Right renal pelvis (tissue), 4 donors: Measurements from ENCODE around the gene KCNG2. TPM values are rescaled to one million over a fixed set of nuclear protein-coding genes. Genes with fewer than 3 reads are reported as not detected.

Source experiments
- DNase-seq, 4 donors: peaks; one replicate each; pipeline ENCODE4 v3.0.0-alpha.2; 2013; ENCODE audit warnings: low read depth in 4 of 4, low spot score in 3 of 4, missing footprints in 1 of 4
- polyA plus RNA-seq, 4 donors: library from polyadenylated mRNA; unstranded; fragments of 120-200 nt; gene quantifications; one replicate each; pipeline ENCODE4 v1.2.1, GENCODE V29; 2013; ENCODE audit not compliant: insufficient read length in 4 of 4

The KCNG2 gene
- polyA plus RNA-seq, 4 donors = 0.13 to 0.52 (median 0.15) TPM

DNA sequence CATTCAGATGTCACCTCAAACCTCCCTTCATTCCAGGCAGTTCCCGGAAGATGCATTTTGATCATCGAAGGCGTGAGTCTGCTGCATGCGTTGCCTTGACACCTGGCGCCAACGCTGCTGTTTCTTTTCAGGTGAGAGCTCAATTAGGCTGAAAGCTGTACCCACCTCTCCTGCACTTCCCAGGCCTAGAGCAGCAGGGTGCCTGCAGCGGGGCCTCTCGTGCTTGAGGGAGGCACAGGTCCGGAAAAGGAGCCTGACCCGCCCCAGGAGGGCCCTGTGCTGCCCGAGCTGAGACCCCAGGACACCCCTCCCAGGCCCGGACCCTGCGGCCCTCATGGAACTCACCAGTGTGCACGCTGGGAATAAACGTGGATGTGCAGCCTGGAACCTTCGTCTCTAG is 31.4 kb upstream of the KCNG2 start:
- no peak for DNase-seq

DNA sequence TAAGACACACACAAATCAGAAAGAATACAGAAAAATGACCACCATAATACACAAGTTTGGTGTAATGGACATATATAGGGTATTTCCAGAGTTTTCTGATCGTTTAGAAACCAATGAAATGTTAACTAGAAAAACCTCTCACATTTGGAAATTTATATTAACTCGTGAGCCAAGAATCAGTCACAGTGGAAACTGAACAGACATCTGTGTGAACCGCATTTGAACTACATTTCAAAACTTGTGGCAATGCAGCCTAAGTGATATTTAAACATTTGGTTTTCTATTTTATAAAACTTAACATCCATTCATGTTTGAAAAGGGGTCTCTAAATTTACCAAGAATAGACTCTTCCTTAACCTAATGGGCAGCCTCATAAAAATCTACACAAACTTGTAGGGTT is 29.0 kb upstream of the KCNG2 start:
- DNase-seq = no peak

DNA sequence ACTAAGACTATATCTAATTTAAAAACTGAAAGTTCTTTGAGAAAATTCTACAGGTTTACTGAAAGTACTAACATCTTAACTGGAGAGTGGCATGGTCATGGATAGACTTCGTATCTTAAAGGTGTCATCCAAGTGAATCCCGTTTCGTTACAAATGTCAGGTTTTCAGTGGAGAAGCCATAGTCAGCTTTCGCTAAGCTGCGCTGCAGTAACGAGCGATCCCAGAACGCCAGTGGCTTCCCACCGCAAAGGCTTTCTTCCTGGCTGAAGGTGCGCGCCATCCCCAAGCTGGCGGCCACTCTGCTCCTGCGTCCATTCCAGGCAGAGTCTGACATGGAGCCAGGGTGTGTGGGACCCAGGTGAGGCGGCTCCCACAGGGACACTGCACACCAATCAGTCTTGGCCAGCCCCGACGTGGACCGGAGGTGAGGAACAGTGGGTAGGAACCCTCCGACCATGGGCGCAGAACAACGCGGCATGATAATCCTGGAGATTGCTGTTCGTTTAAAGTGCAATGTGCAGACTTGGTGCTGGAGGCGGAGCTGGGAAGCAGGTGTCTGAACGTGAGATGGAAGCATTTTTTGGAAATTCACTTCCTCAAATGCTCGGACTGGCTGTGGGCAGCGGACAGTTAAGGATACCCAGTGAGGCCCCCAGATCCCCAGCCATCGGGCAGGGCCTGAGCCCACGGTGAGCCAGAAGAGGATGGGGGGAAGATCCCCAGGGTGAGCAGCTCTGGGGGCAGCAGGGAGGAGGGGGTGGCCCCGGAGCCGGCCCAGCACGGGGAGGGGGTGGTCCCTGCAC is 27.8 kb upstream of the KCNG2 start:
- no peak for DNase-seq

DNA sequence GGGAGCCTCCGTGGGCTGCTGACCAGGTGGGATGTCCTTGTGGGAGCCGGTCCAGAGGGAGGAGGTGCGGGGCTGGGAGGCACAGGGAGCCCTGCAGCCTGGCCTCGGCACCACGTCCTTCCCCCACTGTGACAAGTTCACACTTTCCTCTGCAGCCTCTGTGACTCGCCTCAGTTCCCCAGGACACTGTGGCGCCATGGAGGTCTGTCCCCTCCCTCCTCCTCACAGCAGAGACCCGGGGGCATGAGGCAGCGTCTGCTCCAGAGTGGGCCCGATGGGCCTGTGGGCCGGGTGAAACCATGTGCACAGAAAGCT is 27.3 kb upstream of the KCNG2 start:
- no peak for DNase-seq

DNA sequence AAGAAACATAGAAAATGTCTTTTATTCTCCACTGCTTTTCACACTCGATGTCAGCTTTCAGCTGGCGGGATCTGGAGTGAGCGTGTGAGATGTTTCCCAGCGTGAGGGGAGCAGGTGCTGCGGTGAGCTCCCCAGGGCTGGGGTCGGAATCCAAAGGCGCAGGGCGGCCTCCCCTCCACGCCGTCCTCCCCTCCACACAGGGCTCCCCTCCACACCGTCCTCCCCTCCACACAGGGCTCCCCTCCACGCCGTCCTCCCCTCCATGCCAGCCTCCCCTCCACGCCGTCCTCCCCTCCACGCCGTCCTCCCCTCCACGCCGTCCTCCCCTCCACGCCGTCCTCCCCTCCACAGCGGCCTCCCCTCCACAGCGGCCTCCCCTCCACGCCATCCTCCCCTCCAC is 26.9 kb upstream of the KCNG2 start:
- DNase-seq = no peak

DNA sequence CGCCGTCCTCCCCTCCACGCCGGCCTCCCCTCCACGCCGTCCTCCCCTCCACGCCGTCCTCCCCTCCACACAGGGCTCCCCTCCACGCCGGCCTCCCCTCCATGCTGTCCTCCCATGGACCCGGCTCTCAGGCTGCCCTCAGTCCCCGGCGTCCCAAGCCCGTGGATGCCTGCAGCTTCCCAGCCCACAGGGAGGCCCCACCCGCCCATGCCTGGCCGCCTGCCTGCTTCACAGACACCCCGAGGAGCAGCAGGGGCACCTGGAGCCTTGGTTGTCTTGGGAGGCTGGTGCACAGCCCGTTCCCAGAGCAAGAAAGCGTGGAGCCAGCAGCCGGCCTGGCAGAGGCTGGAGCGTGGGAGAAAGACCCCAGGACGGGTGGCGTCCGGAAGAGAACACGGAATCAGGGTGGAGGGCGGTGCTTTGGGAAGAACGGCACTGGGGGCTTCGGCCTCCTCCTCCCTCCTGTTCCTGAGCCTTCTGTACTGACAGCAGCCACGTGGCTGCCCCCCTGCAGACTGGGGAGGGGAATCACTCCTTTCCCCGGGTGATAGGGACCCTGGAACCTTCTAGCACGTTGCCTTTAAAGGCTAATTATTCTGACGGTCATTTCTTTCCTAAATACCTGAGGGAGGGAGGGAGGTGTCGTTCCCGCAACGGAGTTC is 26.2 kb upstream of the KCNG2 start:
- DNase-seq = no peak

DNA sequence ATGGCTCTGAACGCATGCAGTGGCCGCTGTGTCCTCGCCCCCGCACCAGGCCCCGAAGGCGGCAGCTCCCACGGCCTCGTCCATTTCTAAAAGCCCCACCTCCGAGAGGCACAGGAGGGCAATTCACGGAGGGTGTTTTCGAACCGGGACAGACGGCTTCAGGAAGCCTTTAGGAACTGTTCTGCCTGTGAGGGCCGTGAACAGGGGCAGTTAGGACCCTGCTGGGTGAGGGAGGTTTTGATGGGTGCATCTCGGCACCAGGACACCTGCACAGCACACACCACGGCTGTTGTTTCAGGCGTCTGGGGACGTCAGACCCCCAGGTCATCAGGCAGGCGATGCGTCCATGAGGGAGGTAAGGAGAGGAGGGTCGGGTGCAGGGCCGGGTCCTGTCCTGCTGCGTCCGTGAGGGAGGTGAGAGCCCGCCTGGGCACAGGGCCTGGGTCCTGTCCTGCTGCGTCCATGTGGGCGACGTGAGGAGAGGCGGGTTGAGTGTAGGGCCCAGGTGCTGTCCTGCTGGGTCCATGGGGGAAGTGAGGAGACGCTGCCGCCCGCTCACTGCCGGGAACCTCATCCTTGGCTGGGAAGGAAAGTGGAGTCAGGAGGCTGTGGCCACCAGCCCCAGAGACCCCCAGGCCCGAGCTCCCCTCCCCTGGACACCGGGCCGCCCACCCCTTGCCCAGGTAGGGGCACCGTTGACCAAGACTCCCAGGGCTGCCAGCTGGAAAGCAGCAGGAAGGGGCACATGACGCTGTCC is 25.5 kb upstream of the KCNG2 start:
- DNase-seq = no peak

DNA sequence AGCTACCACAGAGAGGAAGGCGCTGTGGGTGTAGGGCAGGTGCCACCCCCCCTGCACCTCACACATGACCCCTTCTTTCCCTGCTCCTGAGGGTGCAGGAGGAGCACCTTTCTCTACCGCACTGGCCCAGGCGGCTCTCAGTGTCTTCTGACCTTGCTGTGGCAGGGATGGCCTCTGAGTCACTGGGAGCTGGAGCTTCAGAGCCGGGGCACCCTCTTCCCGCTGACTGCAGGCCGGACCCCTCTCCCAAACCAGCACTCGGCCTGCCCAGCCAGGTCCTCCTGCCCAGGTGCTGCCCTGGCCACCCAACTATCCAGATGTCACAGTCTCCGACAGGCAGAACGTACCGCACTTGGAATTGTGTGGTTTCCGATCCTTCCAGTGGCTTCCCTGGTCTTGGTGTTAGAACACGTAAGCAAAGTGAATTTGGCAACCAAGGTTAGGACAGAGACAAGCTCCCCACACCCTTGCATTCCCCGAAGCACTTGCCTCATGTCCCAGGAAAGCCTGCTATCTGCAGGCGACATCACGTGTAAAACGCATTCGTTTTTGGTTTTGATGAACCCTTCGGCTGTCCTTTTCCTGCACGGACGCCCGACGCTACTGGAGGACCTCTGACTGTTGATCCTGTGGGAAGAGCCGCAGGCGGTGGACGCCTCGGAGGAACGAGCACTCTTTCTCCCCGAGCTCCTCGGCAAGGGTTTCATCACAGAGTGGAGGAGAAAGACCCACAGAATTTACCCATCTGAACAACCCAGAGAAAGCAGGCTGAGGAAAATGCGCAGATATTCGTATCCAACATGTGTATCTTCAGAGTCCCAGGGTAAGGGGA is 24.7 kb upstream of the KCNG2 start:
- no peak for DNase-seq

DNA sequence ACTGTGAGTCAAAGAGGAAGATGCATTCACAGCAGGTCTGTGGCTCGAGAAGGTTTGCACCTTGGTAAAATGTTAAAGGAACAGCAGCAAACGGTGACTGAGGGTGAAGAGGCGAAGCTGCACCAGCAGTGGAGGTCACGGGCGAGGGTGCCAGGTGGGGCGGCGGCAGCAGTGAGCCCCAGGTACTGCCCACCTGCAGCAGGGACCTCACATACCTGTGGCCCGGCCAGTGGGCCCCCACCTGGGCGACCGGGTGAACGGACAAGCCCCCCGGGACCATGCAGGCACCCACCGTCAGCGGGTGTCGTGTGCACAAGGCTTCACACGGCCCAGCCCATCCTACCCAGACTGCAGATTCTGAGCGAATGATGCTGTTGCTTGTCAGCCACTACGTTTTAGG is 23.6 kb upstream of the KCNG2 start:
- DNase-seq = no peak

DNA sequence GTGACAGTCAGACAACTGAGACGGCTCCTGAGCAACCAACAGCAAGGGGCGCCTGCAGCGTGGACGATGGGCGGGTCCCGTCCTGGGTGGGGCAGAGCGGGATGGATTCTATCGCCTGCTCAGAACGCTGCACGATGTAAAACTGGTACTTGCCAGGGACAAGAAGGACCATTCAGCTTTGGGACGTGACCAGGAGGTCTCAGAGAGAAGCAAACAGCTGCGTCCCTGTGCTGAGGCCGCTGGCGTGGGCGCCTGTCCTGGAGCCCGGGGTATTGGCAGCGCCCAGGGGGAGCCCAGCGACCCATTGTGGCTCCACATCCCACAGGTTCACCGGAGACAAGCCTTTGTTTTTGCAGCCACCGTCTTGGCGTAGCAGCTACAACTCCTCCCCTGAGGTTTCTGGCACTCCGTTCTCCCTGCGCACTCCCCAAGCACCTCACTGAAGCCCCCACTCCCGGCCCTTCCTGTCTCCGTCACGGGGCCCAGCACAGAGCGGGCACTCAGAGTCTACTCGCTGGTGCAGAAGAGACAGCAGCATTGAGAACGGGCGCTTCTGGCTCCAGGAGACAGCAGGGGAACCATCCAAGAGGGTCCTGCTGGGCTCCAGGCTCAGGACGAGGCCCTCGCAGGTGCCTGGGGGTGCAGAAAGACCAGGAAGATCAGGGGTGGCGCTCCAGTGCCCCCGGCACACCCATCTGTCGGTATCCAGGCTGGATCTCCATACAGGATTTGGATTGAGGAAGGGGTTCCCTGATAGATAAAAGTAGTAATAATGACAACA is 22.1 kb upstream of the KCNG2 start:
- no peak for DNase-seq

DNA sequence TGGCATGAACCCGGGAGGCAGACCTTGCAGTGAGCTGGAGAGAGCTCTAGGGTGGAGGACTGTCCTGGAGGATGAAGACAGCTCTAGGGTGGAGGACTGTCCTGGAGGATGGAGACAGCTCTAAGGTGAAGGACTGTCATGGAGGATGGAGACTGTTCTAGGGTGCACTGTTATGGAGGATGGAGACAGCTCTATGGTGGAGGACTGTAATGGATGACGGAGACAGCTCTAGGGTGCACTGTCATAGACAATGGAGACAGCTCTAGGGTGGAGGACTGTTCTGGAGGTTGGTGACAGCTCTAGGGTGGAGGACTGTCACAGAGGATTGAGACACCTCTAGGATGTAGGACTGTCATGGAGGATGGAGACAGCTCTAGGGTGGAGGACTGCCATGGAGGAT is 21.1 kb upstream of the KCNG2 start:
- DNase-seq = no peak

DNA sequence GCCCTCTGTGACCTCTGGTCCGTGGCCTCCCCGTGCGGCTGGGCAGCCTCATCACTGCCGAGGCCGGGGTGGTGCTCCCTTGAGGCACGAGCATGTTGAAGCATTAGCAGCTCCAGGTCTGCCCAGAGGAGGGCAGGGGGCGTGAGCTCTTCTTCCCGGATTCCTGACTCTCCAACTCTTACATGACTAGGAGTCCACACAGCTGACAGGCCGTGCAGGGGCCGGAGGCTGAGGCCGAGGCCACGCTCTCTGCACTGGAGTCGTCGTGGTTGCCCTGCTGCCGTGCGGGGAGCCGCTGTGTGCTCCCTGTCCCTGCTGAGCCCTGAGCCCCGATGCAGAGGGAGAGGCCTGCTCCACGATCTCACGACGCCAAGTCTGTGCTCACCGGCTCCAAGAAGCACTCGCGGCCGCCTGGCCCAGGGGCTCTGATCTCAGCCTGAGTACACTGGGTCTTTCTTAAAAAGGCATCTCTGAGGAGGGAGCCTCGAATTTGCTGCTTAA is 19.4 kb upstream of the KCNG2 start:
- no peak for DNase-seq

DNA sequence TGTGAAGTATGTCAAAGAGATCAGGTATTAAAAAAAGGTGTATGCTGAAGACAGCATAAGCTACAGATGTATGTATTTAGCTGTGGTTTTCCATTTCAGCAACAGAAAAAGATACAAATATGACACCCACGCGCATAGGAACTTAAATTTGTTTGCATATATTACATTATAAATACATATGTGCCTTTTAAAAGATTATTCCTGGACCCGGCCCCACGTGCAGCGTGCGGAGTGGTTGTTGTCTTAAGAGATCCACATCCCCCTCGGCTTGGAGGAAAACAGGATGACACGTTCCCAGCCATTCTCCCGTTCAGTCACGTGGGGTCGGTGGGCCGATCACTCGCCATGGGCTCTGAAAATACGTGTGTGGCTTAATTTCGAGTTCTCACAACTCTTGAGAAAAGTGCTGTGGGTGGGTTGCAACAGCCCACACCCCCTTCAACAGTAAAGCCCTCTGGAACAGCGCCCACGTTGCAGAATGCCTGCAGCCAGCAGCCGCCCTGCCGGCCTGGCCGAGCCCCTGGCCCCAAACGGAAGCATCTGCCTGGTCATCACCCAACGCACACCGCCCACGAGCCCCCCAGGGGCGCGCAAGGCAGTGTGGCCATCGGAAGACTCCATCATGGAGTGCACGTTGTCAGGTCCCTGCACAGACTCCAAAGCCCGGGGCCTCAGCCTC is 18.6 kb upstream of the KCNG2 start:
- no peak for DNase-seq

DNA sequence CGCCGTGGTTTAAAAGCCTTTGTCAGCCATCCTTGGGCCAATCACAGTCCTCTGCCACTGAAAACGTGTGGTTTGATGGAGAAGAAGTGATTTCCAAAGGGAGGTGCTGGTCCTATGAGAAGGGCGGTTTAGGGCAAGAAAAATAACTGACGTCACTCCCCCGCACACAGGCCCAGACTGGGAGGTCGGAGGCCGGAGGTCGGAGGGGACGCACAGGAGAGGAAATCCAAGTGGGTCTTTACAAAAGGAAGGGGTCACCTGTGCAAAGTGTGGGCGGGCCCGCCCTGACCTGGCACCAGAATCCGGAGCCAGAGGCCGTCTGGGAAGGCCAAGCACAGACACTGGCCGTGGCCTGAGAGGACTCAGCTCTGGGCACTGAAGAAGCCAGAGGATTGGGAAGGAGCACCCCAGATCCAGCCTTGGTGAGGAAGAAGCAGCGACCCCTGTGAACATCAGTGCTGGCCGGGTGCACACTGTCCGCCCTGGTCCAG is 18.0 kb upstream of the KCNG2 start:
- DNase-seq = no peak

DNA sequence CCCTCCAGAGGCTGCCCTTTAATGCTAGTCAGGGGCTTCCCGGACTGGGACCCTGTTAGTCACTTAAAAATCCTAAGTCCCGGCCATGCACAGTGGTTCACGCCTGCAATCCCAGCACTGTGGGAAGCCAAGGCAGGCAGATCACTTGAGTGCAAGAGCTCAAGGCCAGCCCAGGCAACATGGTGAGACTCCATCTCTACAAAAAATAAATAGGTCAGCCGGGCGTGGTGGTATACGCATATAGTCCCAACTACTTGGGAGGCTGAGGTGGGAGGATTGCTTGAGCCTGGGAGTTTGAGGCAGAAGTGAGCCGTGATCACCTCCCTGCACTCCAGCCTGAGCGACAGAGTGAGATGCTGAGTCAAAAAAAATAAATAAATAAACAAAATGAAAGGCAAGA is 17.2 kb upstream of the KCNG2 start:
- DNase-seq = no peak

DNA sequence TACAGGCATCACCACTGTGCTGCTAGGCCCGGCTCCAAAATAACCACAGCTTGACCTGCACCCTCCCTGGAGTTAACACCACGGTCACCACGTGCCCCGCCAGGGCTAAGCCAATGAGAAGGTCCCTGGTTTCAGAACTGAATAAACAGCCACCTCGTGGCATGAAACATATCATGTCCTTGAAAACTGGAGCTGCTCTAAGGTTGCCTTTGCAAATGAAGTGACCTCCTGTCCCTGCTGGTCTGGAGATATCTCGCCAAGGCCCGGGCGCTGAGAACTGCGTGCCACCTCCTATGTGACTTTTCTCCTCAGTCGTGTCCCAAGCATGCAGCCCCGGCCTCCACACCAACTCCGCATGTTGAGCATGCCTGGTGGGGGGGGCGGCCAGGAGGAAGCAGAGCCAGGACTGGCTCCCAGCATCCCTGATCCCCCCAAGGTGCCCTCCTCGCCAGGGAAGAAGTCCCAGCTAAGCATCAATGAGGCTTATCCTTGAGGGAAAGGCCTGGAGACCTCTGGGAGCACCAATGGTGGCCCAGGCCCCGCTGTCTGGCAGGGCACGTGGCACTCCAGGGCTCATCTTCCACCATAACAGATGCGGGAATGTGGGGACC is 16.3 kb upstream of the KCNG2 start:
- no peak for DNase-seq

DNA sequence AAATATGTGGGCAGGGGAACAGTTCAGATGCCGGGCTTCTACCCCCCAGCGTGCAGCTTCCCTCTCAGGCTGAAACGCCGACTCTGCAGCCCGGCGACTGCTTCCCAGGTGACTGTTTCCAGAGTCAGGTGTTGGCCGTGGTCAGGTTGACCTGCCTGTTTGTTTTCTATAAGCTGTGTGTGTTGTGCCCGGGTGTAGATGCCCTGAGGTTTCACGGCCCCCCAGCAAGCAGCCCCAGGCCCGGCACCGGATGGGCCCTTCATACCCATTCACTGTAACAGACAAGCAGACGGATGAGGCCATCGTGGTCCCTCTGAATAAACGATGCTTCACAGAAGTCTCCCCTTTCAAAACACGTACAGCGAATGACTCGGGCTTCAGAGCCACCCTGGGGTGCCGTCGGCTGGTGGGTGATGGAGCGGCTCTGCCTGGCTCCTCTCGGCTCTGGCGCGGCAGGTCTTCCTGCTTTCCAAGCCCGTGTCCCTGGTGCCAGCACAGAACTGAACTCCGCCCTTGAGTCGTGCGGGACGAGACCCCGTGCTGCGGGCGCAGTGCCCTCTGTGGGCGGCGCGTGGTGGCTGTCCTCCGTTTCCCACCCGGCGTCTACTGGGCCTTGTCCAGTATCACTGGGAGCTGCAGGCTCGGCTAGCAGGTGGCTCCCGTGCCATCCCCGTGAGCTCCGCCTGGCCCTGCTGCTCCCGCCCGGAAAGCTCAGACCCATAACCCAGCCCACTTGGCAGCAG is 15.0 kb upstream of the KCNG2 start:
- DNase-seq = no peak
